HG02798 (cell line): ENCODE data around the gene TNFAIP8.

Source experiments
- ATAC-seq: cut with Tn5 transposase; IDR thresholded peaks from one replicate; pipeline ENCODE4 v1.9.1; 2021; ENCODE audit warnings: mild to moderate bottlenecking; ENCODE audit not compliant: unreplicated experiment, poor library complexity

The TNFAIP8 gene

GRCh38 chr5:119363936-119364335 lies 8.1 kb downstream of the TNFAIP8 start:
- ATAC-seq = peak; percentile 31

- no peak for ATAC-seq
These were observed 10.2 kb downstream of the TNFAIP8 start for GRCh38 chr5:119365847-119366539.

GRCh38 chr5:119366540-119366881 lies 10.7 kb downstream of the TNFAIP8 start:
- peak; percentile 31 for ATAC-seq

GRCh38 chr5:119367502-119368237 lies 11.9 kb downstream of the TNFAIP8 start:
- ATAC-seq = peak; percentile 77

GRCh38 chr5:119368238-119368630 lies 12.4 kb downstream of the TNFAIP8 start:
- no peak for ATAC-seq

GRCh38 chr5:119370486-119370885 lies 14.7 kb downstream of the TNFAIP8 start:
- no peak for ATAC-seq

- no peak for ATAC-seq
These were observed 15.3 kb downstream of the TNFAIP8 start for GRCh38 chr5:119371146-119371545.

- ATAC-seq = peak; percentile 44
These were observed 17.6 kb downstream of the TNFAIP8 start for GRCh38 chr5:119373449-119373858.

- ATAC-seq = no peak
These were observed 19.1 kb downstream of the TNFAIP8 start for GRCh38 chr5:119374901-119375300.

- ATAC-seq = no peak
These were observed 21.2 kb downstream of the TNFAIP8 start for GRCh38 chr5:119377066-119377465.

- no peak for ATAC-seq
These were observed 22.4 kb downstream of the TNFAIP8 start for GRCh38 chr5:119378075-119378700.

- ATAC-seq = no peak
These were observed 23.3 kb downstream of the TNFAIP8 start for GRCh38 chr5:119379096-119379495.

- peak; percentile 24 for ATAC-seq
These were observed 24.2 kb downstream of the TNFAIP8 start for GRCh38 chr5:119379942-119380547.

GRCh38 chr5:119382169-119382568 lies 26.4 kb downstream of the TNFAIP8 start:
- ATAC-seq = no peak

GRCh38 chr5:119383008-119383407 lies 27.2 kb downstream of the TNFAIP8 start:
- no peak for ATAC-seq

- peak; percentile 30 for ATAC-seq
These were observed 29.3 kb downstream of the TNFAIP8 start for GRCh38 chr5:119385136-119385535.

- peak; percentile 48 for ATAC-seq
These were observed 29.8 kb downstream of the TNFAIP8 start for GRCh38 chr5:119385536-119386128.

- ATAC-seq = no peak
These were observed 31.0 kb downstream of the TNFAIP8 start for GRCh38 chr5:119386596-119387344.

- no peak for ATAC-seq
These were observed 32.3 kb downstream of the TNFAIP8 start for GRCh38 chr5:119387945-119388618.
